ENCODE results near the gene HSPA1A. TPM values are rescaled to one million over a fixed set of nuclear protein-coding genes. Genes with fewer than 3 reads are reported as not detected.
"Not testable (repeated sequence)": the region's sequence is repeated elsewhere in the genome, so short reads cannot be mapped to it uniquely, and the experiment has no call there.

The HSPA1A gene
- total RNA-seq, 1 experiment from 2014 or later: 31.5 TPM

DNA sequence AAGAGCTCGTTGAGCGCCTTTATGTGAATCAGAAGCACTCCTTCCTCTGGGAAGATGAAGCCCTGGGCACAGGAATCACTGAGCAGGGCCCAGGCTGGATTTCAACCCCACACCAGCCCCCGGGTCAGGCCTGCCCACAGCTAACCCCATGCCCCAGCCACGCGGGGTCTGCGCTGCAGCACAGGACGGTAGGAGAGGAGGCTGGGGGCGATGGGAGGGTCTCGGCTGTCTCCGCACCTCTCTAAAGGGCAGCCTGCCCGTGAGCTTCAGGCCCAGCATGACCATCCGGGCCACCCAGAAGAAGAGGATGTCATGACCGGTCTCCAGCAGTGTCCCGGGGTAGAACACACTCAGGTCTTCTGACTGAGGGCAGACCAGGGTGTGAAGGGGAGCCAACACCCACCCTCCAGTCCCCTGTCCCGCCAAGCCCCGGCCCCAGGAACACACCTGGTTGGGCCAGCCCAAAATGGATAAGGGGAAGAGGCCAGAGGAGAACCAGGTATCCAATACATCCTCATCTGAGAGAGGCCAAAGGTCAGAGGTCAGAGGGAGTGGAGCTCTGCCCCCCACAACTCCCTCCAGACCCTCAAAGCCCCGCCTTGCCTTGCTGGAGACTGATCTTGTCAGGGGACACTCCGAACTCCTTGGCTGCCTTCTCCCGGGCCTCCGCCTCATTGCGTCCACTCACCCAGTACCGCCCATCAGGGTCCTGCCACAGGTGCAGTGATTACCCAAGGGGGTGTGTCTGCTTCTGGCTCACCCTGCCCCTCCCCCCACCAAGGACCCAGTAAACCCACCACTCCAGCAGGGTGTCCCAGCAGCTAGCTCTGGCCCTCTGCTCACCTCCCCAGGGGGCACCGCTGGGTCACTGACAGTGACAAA lies 33.9 kb upstream of the HSPA1A start:
- DNase-seq (ENCODE audit: low spot score): no peak

- no peak for DNase-seq (ENCODE audit: low spot score)
Measured at GRCh38 chr6:31782126-31782855, 33.1 kb upstream of the HSPA1A start.

DNA sequence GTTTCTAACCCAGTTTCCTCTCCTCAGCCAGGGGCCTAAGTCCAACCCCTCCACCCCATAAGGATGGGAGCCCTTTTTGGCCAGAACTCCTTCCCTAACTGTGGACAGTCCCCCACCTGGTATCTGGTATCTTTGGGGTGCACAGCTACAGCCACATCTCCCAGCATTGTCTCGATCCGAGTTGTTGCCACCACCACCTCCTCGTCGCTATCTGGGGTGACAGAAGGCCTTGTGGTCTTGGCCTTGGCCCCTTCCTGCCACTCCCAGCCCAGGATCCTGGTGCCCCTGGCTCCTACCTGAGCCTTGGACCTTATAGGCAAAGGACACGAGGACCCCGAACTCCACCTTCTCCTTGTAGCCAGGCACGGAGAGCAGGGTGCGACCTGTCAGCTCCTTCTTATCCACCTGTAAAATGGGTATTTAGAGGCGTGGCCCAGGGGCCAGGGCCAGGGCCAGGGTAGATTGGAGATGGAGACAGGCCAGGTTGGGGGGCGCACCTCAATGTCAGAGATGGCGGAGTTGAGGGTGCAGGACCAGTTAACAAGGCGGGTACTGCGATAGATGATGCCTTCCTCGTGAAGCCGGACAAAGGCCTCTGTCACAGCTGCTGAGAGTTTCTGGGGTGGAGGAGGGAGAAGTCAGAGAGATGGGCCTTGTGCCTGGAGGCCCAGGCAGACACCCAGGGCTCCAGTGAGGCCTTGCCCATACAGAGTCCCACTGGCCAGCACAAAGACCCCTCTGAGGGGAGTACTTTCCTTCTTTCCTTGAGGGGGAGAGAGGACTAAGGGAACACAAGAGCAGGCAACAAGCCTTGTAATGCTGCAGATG lies 31.0 kb upstream of the HSPA1A start:
- DNase-seq (ENCODE audit: low spot score): no peak

- DNase-seq (ENCODE audit: low spot score): no peak
Measured at GRCh38 chr6:31785475-31785874, 29.9 kb upstream of the HSPA1A start.

GRCh38 chr6:31791324-31792089 lies 23.8 kb upstream of the HSPA1A start:
- DNase-seq (ENCODE audit: low spot score): no peak

DNA sequence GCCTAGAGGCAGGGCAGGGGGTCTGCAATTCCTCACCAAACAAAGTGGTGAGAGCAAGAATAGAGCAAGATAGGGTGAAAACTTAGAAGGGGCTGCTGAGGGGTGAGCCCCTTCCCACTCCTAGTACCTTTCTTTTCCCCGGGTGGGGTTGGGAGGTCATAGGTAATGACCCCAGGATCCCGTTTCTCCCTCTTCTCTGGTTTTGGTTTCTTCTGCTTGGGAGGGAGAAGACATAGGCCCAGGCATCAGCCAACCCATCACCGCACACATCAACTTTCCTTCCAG lies 23.3 kb upstream of the HSPA1A start:
- no peak for DNase-seq (ENCODE audit: low spot score)

- peak; percentile 53 for DNase-seq (ENCODE audit: low spot score)
Measured at GRCh38 chr6:31792761-31793171, 22.6 kb upstream of the HSPA1A start.

DNA sequence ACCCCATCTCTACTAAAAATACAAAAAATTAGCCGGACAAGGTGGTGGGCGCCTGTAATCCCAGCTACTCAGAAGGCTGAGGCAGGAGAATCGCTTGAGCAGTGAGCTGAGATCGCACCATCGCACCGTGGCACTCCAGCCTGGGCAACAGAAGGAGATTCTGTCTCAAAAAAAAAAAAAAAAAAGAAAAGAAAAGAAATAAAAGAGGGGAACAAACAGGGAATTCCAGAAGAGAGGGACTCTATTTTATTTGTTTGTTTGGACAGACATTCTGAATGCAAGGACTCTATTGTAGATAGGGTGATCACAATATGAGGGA lies 21.5 kb upstream of the HSPA1A start:
- not testable (repeated sequence) for DNase-seq (ENCODE audit: low spot score)

DNA sequence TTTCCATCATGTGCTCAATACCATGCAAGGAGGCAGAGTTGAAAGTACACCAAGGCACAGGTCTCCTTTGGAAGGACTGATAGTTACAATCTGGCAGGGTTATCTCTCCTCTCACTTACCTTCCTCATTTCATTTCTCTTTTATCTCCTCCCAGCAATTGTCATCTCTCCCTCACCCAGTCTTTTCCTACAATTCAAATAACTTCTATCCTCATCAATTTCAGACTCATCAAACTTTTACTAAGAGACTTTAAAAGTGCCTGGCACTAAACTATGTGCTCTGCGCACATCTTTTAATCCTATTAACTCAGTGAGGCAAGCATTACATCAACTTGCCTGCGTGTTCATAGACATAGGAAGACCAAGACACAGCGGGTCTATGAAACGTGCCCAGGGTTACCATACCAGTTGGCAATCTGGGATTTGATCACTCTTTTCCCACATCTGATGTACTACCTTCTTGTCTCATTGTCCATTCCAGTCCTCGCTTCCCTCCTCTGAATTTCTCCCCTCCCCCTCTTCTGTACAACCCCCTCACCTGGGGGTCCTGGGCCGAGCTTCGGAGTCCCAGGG lies 21.0 kb upstream of the HSPA1A start:
- no peak for DNase-seq (ENCODE audit: low spot score)

DNA sequence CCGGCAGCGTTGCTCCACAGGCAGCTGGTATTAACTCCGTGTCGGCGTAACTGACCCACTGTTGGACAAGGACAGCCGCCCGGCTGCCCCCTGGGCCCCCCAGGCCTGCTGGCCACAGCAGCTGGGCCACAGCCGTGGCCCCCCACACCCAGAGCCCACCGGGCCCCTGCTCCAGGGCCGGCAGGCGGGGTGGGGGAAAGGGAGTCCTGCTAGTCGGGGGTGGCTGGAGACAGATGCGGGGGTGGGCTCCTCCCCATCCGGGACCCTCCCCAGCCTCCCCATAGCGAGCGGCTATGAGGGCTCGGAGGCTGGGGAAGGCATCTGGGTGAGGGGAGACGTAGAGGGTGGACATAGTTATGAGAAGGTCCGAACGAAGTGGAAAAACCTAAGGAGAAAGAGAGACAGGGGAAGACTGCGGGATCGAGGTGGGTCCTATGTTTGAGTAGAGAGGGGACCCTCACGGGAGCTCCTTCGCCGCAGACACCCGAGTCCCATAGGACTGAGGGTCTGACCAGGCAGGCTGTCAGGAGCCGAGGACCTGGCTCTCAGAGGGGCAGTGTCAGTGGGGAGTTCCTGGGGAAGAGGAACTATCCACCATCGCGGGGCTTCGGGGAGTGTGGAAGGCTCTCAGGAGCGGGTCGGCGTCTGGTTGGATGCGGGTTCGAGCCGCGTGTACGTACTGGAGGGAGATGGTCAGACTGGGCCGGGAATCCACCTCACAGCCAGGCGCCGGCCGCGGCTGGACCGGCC lies 20.3 kb upstream of the HSPA1A start:
- DNase-seq (ENCODE audit: low spot score): no peak

- DNase-seq (ENCODE audit: low spot score): peak; percentile 86
Measured at GRCh38 chr6:31795616-31796298, 19.6 kb upstream of the HSPA1A start, which contains the start of gene VARS1. VARS1 (minus strand) TSS chr6:31795752; CDS start chr6:31795217, 535 bp downstream.

- DNase-seq (ENCODE audit: low spot score): no peak
Measured at GRCh38 chr6:31796993-31797385, 18.4 kb upstream of the HSPA1A start.

DNA sequence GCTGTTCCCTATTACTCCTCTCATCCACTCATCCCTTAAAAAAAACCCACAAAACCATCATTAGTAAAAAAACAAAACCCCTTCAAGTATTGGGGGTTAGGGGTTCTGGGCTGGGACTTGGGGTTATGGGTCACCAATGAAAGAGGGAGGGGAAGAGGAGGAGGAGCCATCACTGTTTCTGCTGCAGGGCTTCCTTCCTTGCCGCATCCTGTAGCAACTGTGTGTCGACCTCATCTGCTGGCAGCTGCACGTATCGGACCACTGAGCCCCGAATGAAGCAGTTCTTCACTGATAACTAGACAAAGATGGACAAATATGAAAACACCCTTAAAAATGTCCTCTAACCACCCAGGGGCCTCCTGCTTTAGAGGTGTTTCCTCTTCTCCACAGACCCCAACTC lies 17.8 kb upstream of the HSPA1A start:
- DNase-seq (ENCODE audit: low spot score): no peak

GRCh38 chr6:31799781-31800180 lies 15.6 kb upstream of the HSPA1A start:
- no peak for DNase-seq (ENCODE audit: low spot score)

GRCh38 chr6:31801031-31801927 lies 14.1 kb upstream of the HSPA1A start:
- DNase-seq (ENCODE audit: low spot score): not testable (repeated sequence)

DNA sequence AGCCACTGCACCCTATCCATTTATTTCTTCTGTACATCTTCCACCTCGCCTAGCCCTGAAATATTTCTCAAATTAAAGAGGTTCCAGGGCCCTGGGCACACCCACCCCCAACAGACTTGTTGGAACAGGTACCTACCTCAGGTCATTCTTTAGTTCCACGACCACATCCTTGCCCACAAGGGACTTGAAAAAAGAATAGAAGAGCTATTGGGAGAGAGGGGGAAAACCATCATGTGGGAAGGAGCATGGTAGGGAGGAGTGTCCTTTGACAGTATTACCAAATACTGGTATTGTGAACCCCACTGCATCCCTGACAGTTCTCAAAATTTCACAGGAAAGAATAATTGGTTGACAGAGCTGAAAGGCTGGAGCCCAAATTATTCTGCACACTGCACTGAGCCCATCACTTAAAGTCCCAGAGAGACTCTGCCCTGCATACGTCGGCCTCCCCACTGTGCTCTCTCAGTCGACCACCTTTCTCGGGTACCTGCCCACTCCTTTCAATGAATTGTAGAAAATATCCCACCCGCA lies 9.3 kb upstream of the HSPA1A start:
- DNase-seq (ENCODE audit: low spot score): no peak

- DNase-seq (ENCODE audit: low spot score): peak; percentile 92
Measured at GRCh38 chr6:31806470-31807272, 8.7 kb upstream of the HSPA1A start, which contains the start of gene LSM2. LSM2 (minus strand) TSS chr6:31806966; CDS start chr6:31806757, 209 bp downstream.

GRCh38 chr6:31808599-31808998 lies 6.7 kb upstream of the HSPA1A start:
- DNase-seq (ENCODE audit: low spot score): not testable (repeated sequence)
